MM.1S (cell line): Measurements from ENCODE around the gene FSD1.

ENCODE experiments used
- EZH2 ChIP-seq: fragments of 300-600 bp; sonication (generic); optimal IDR thresholded peaks from 2 replicates; pipeline ENCODE3; 2017; ENCODE audit warnings: low read depth, mild to moderate bottlenecking, antibody characterized with exemption, low read length, mixed read lengths
- TF ChIP-seq, protein P1 (sequence below): fragments of 300-600 bp; sonication (generic); IDR thresholded peaks from 2 replicates; pipeline ENCODE4 v1.5.1; 2016; ENCODE audit warnings: antibody characterized with exemption, low read length, mixed read lengths

DNA sequence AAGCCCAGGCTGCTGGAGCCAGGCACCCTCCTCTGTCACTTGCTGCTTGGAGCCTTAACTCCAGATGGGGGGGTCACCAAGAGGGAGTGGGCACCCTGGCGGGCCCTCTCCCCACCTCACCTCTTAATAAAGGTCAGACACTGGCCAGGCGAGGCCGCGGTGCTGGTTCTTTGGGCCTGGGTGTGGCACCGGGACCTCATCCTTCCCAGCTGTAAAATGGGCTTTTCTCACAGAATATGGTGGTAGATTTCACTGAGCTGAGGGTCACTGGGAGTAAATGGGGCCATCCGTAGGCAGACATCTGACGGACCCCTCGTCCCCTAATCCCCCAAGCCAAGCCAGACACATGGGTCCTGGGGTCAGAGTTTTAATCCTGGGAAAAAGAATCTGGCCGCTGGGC, 19.3 kb downstream of the FSD1 start:
- TF ChIP-seq EZH2: no peak
- TF ChIP-seq, protein P1, sequence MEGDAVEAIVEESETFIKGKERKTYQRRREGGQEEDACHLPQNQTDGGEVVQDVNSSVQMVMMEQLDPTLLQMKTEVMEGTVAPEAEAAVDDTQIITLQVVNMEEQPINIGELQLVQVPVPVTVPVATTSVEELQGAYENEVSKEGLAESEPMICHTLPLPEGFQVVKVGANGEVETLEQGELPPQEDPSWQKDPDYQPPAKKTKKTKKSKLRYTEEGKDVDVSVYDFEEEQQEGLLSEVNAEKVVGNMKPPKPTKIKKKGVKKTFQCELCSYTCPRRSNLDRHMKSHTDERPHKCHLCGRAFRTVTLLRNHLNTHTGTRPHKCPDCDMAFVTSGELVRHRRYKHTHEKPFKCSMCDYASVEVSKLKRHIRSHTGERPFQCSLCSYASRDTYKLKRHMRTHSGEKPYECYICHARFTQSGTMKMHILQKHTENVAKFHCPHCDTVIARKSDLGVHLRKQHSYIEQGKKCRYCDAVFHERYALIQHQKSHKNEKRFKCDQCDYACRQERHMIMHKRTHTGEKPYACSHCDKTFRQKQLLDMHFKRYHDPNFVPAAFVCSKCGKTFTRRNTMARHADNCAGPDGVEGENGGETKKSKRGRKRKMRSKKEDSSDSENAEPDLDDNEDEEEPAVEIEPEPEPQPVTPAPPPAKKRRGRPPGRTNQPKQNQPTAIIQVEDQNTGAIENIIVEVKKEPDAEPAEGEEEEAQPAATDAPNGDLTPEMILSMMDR: no peak
